ENCODE measurements around the gene ZBTB22. TPM values are rescaled to one million over a fixed set of nuclear protein-coding genes. Genes with fewer than 3 reads are reported as not detected.
"Not testable (repeated sequence)": the region's sequence is repeated elsewhere in the genome, so short reads cannot be mapped to it uniquely, and the experiment has no call there.

Gene ZBTB22
- total RNA-seq, 4 donors from 2014 or later = 3.8 to 31.3 (median 16.0) TPM

GRCh38 chr6:33356295-33356694 is 38.8 kb upstream of the ZBTB22 start:
- no peak for DNase-seq
- H3K36me3 ChIP-seq = no peaks in the 10 kb centered on the region
- H3K9me3 ChIP-seq = no peaks in the 10 kb centered on the region
- H3K27ac ChIP-seq = no peak overlapping the region
- TF ChIP-seq POLR2A (IDR thresholded peaks at IDR 0.05) (no peak), CTCF (IDR thresholded peaks at IDR 0.05) (no peak)
- no peaks in the 10 kb centered on the region for H3K27me3 ChIP-seq
- no peak overlapping the region for H3K4me3 ChIP-seq
- intact Hi-C loops (cut with DNase I; ENCODE audit: low total_unique reads) = no loop called here
- no peaks in the 10 kb centered on the region for H3K4me1 ChIP-seq

GRCh38 chr6:33355860-33356259 is 38.3 kb upstream of the ZBTB22 start:
- intact Hi-C loops (cut with DNase I; ENCODE audit: low total_unique reads); DNase-seq; H3K4me1 ChIP-seq; H3K4me3 ChIP-seq; H3K27ac ChIP-seq; H3K9me3 ChIP-seq; H3K36me3 ChIP-seq; H3K27me3 ChIP-seq: not testable (repeated sequence)

- Histone ChIP-seq H3K27me3 (no peaks in the 10 kb centered on the region), H3K36me3 (no peaks in the 10 kb centered on the region), H3K27ac (no peak overlapping the region), H3K9me3 (no peaks in the 10 kb centered on the region), H3K4me3 (no peak overlapping the region), H3K4me1 (no peaks in the 10 kb centered on the region)
- no peak for DNase-seq
- intact Hi-C loops (cut with DNase I; ENCODE audit: low total_unique reads) = no loop called here
- TF ChIP-seq CTCF (IDR thresholded peaks at IDR 0.05) (no peak), POLR2A (IDR thresholded peaks at IDR 0.05) (no peak)
Observed at GRCh38 chr6:33347816-33348215, 30.3 kb upstream of the ZBTB22 start.

GRCh38 chr6:33346972-33347371 is 29.4 kb upstream of the ZBTB22 start:
- DNase-seq; H3K4me1 ChIP-seq; H3K36me3 ChIP-seq; H3K4me3 ChIP-seq; H3K27me3 ChIP-seq; intact Hi-C loops (cut with DNase I; ENCODE audit: low total_unique reads); H3K9me3 ChIP-seq; H3K27ac ChIP-seq: not testable (repeated sequence)

- Histone ChIP-seq H3K27me3 (no peaks in the 10 kb centered on the region), H3K27ac (peak overlapping the region; percentile 1 to 7), H3K9me3 (no peaks in the 10 kb centered on the region), H3K4me1 (no peaks in the 10 kb centered on the region), H3K4me3 (no peak overlapping the region), H3K36me3 (no peaks in the 10 kb centered on the region)
- TF ChIP-seq POLR2A (IDR thresholded peaks at IDR 0.05) = no peak
- peak; percentile 54 to 72 (median 70) for TF ChIP-seq CTCF (IDR thresholded peaks at IDR 0.05)
- DNase-seq = peak; percentile 69 to 81
- intact Hi-C loops (cut with DNase I; ENCODE audit: low total_unique reads) = no loop called here
Observed at GRCh38 chr6:33344701-33345697, 27.5 kb upstream of the ZBTB22 start.

- Histone ChIP-seq H3K4me1 (no peaks in the 10 kb centered on the region), H3K27ac (no peak overlapping the region), H3K27me3 (no peaks in the 10 kb centered on the region), H3K36me3 (no peaks in the 10 kb centered on the region), H3K4me3 (no peak overlapping the region), H3K9me3 (no peaks in the 10 kb centered on the region)
- intact Hi-C loops (cut with DNase I; ENCODE audit: low total_unique reads) = no loop called here
- TF ChIP-seq CTCF (IDR thresholded peaks at IDR 0.05) (no peak), POLR2A (IDR thresholded peaks at IDR 0.05) (no peak)
- DNase-seq = no peak
Observed at GRCh38 chr6:33343953-33344611, 26.5 kb upstream of the ZBTB22 start.

GRCh38 chr6:33343606-33343952 is 26.0 kb upstream of the ZBTB22 start:
- H3K9me3 ChIP-seq; H3K36me3 ChIP-seq; intact Hi-C loops (cut with DNase I; ENCODE audit: low total_unique reads); DNase-seq; H3K27ac ChIP-seq; H3K4me3 ChIP-seq; H3K27me3 ChIP-seq; H3K4me1 ChIP-seq: not testable (repeated sequence)
